A549 (cell line): ENCODE data around the gene UVSSA. TPM values are rescaled to one million over a fixed set of nuclear protein-coding genes. Genes with fewer than 3 reads are reported as not detected.

Experiments
- ATAC-seq, 2 experiments: fragments of 200-7000 bp in 1 of 2; fragments of >200 bp in 1 of 2; cut with Nextera tagmentation in 1 of 2; cut with Tn5 transposase in 1 of 2; 3 replicates each; pipeline versions ENCODE4 v1.8.0 to v1.9.1; 2018 to 2020; ENCODE audit warnings: mild to moderate bottlenecking in 1 of 2, moderate library complexity in 1 of 2
- CTCF ChIA-PET: fragments of 300-600 bp; sonication (Branson Sonifier 250); formaldehyde crosslinking; extraction: SDS; loops from one replicate; lab custom pipeline; 2021; ENCODE audit warnings: antibody characterized with exemption, inconsistent platforms; lab: Yijun Ruan, JAX
- POLR2A ChIA-PET: fragments of 350-600 bp; formaldehyde crosslinking; extraction: SDS; loops from one replicate; lab custom pipeline; 2021; ENCODE audit warnings: antibody characterized with exemption, inconsistent platforms; lab: Yijun Ruan, JAX
- DNase-seq, 2 experiments: peaks; one replicate each; pipeline versions ENCODE4 v3.0.0 to v3.0.0-alpha.2; 2011 to 2016; ENCODE audit warnings: low read depth in 1 of 2, low spot score in 1 of 2
- FAIRE-seq: peaks from 2 replicates; lab custom pipeline; 2011; peaks lifted over from hg19 to GRCh38; lab: Jason Lieb, UNC
- H3K27ac ChIP-seq, 2 experiments: fragments of >200 bp; sonication (Bioruptor Twin); formaldehyde crosslinking; 3 replicates each; pipeline ENCODE4 v1.5.1; 2016 to 2017
- H3K4me1 ChIP-seq: fragments of >200 bp; sonication (Bioruptor Twin); formaldehyde crosslinking; 3 replicates; pipeline ENCODE4 v1.6.1; 2016
- H3K4me2 ChIP-seq: fragments of >200 bp; sonication (Bioruptor Twin); formaldehyde crosslinking; 3 replicates; pipeline ENCODE4 v1.6.1; 2016
- H3K4me3 ChIP-seq: fragments of >200 bp; sonication (Bioruptor Twin); formaldehyde crosslinking; 3 replicates; pipeline ENCODE4 v1.5.1; 2016
- H3K9me3 ChIP-seq: fragments of >200 bp; sonication (Bioruptor Twin); formaldehyde crosslinking; 3 replicates; pipeline ENCODE4 v1.6.1; 2016
- BCL3 ChIP-seq: fragments of >200 bp; sonication (Bioruptor Twin); formaldehyde crosslinking; IDR thresholded peaks from 3 replicates; pipeline ENCODE4 v1.6.1; 2016
- BHLHE40 ChIP-seq: IDR thresholded peaks from 2 replicates; pipeline ENCODE4 v1.6.1; 2012; ENCODE audit warnings: low read depth, low read length, inconsistent platforms
- EHF ChIP-seq: fragments of 250-450 bp; sonication (Bioruptor Pico); IDR thresholded peaks from 2 replicates; pipeline ENCODE4 v1.5.0; 2020; ENCODE audit warnings: mild to moderate bottlenecking
- HDAC2 ChIP-seq: fragments of 200-600 bp; sonication (generic); IDR thresholded peaks from 2 replicates; pipeline ENCODE4 v1.6.1; 2016
- HOXA7 ChIP-seq: fragments of 250-450 bp; sonication (Bioruptor Pico); IDR thresholded peaks from 2 replicates; pipeline ENCODE4 v1.5.0; 2020; ENCODE audit warnings: mild to moderate bottlenecking, moderate library complexity
- KDM5A ChIP-seq: fragments of 200-600 bp; sonication (generic); IDR thresholded peaks from 2 replicates; pipeline ENCODE4 v1.6.1; 2016; ENCODE audit warnings: antibody characterized with exemption, mild to moderate bottlenecking
- MAX ChIP-seq: IDR thresholded peaks from 2 replicates; pipeline ENCODE4 v1.6.1; 2012
- MAZ ChIP-seq: fragments of 150-350 bp; IDR thresholded peaks from 2 replicates; pipeline ENCODE4 v1.6.1; 2014; ENCODE audit warnings: antibody characterized with exemption, low read depth, low read length, borderline replicate concordance
- NFE2L2 ChIP-seq: fragments of 150-350 bp; conservative IDR thresholded peaks from 2 replicates; pipeline ENCODE4 v1.6.1; 2014; ENCODE audit warnings: low read length
- PHF8 ChIP-seq: fragments of 200-600 bp; sonication (generic); IDR thresholded peaks from 2 replicates; pipeline ENCODE4 v1.6.1; 2016; ENCODE audit warnings: low read depth, mild to moderate bottlenecking, antibody characterized with exemption, moderate library complexity, borderline replicate concordance
- POLR2A ChIP-seq: IDR thresholded peaks from 2 replicates; pipeline ENCODE4 v1.6.1; 2012; ENCODE audit warnings: mild to moderate bottlenecking, low read length
- RARB ChIP-seq: fragments of 250-450 bp; sonication (Bioruptor Pico); IDR thresholded peaks from 2 replicates; pipeline ENCODE4 v1.8.0; 2021; ENCODE audit warnings: mild to moderate bottlenecking, moderate library complexity
- ZFP36 ChIP-seq: fragments of 450-650 bp; IDR thresholded peaks from 2 replicates; pipeline ENCODE4 v1.6.1; 2014; ENCODE audit warnings: borderline replicate concordance; ENCODE audit not compliant: partially characterized antibody
- WGBS: methylation state at CpG from one replicate; pipeline ENCODE4 v1.1.6; 2017; ENCODE audit errors: missing lambda C conversion rate; 5-methylcytosine and 5-hydroxymethylcytosine counted together
- polyA plus RNA-seq, 4 experiments: library from polyadenylated mRNA; depleted of rRNA in 3 of 4; stranded (reverse); fragments of >200 nt; fragmentation: RNase III in 1 of 4; extraction: RNeasy Plus Mini Kit Qiagen cat#74134 plus additional on column Dnase treatment in 1 of 4; gene quantifications; 2 replicates in 3 of 4; 3 replicates in 1 of 4; pipeline ENCODE4 v1.2.3, GENCODE V29; 2011 to 2017
- TF ChIP-seq, protein P1 (sequence below): fragments of 250-450 bp; sonication (Bioruptor Pico); IDR thresholded peaks from 2 replicates; pipeline ENCODE4 v1.5.0; 2021; ENCODE audit warnings: mild to moderate bottlenecking, moderate library complexity, borderline replicate concordance
- TF ChIP-seq, protein P2 (sequence below): fragments of 150-350 bp; IDR thresholded peaks from 2 replicates; pipeline ENCODE4 v1.6.1; 2014; ENCODE audit warnings: low read depth, mild to moderate bottlenecking, low read length

UVSSA gene
- polyA plus RNA-seq, 2 of the 4 experiments (the other 2 are of a cell fraction): 4.5 to 6.9 TPM

DNA sequence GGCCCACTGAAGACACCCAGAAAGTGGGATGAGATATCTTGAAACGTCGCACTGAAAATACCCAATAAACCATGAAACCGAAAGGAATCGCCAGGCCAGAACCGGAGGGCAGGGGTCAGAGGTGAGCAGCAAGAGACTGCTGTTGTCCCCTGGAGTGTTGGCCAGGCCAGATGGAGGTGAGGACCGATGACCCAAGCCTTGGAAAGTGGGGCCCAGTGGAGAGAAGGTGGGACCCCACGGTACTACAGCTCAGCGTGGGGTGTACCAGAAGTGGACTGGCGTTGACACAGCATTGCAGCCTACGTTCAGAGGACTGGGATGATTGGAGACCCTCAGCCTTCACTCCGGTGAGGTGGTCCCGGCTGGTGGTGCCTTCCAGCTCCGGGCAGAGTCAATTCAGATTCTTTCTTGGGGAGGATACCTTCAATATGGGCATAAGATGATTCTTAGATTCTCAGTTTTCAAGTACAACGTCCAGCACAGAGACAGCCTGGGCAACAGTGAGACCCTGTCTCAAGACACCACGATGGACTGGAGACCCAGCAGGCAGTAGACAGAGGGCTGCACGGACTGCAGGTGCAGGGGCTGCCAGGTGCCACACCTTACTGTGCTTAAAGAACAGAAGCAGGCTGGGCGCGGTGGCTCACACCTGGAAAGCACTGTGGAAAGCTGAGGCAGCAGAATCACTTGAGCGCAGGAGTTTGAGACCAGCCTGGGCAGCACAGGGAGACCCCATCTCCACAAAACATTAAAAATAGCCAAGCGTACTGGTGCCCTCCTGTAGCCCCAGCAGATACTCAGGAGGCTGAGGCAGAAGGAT is 34.0 kb upstream of the UVSSA start:
- POLR2A ChIA-PET: no interaction called here
- 96% methylated on average over 18 of the region's 20 CpGs for WGBS
- DNase-seq (no peak), FAIRE-seq (no peak), ATAC-seq (no peak)
- no peaks in the 10 kb centered on the region for H3K4me1 ChIP-seq
- no peak overlapping the region for H3K27ac ChIP-seq
- no peak overlapping the region for H3K4me3 ChIP-seq
- CTCF ChIA-PET: no interaction called here
- H3K9me3 ChIP-seq: no peaks in the 10 kb centered on the region
- TF ChIP-seq, protein P1, sequence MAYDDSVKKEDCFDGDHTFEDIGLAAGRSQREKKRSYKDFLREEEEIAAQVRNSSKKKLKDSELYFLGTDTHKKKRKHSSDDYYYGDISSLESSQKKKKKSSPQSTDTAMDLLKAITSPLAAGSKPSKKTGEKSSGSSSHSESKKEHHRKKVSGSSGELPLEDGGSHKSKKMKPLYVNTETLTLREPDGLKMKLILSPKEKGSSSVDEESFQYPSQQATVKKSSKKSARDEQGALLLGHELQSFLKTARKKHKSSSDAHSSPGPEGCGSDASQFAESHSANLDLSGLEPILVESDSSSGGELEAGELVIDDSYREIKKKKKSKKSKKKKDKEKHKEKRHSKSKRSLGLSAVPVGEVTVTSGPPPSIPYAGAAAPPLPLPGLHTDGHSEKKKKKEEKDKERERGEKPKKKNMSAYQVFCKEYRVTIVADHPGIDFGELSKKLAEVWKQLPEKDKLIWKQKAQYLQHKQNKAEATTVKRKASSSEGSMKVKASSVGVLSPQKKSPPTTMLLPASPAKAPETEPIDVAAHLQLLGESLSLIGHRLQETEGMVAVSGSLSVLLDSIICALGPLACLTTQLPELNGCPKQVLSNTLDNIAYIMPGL (CRISPR knock-in tag): no peak
- TF ChIP-seq RARB: no peak
- H3K4me2 ChIP-seq: no peak overlapping the region

- DNase-seq: no peak
- TF ChIP-seq MAX: no peak
- TF ChIP-seq EHF: no peak
- no peak for TF ChIP-seq MAZ
- no peak for TF ChIP-seq HDAC2
- TF ChIP-seq ZFP36: no peak
- no peak for TF ChIP-seq PHF8
- no peak for TF ChIP-seq HOXA7
- no peak for TF ChIP-seq KDM5A
- no peak for TF ChIP-seq BHLHE40
- TF ChIP-seq BCL3: no peak
- TF ChIP-seq, protein P2, sequence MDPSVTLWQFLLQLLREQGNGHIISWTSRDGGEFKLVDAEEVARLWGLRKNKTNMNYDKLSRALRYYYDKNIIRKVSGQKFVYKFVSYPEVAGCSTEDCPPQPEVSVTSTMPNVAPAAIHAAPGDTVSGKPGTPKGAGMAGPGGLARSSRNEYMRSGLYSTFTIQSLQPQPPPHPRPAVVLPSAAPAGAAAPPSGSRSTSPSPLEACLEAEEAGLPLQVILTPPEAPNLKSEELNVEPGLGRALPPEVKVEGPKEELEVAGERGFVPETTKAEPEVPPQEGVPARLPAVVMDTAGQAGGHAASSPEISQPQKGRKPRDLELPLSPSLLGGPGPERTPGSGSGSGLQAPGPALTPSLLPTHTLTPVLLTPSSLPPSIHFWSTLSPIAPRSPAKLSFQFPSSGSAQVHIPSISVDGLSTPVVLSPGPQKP: no peak
- TF ChIP-seq, all 56 proteins: peak for 0
- Histone ChIP-seq H3K4me2 (no peak overlapping the region), H3K27ac (no peak overlapping the region), H3K9me3 (no peaks in the 10 kb centered on the region), H3K4me1 (no peaks in the 10 kb centered on the region), H3K4me3 (no peak overlapping the region)
- WGBS: 96% methylated on average over 23 of the region's 28 CpGs
- ATAC-seq (no peak), FAIRE-seq (no peak)
- ChIA-PET POLR2A (no interaction called here), CTCF (no interaction called here)
Measured at GRCh38 chr4:1315306-1315705, 31.7 kb upstream of the UVSSA start.

- no peak overlapping the region for H3K4me2 ChIP-seq
- CTCF ChIA-PET: no interaction called here
- WGBS: 94% methylated on average over 9 of the region's 27 CpGs
- FAIRE-seq (no peak), ATAC-seq (no peak), DNase-seq (no peak)
- no peak for TF ChIP-seq POLR2A
- TF ChIP-seq NFE2L2: no peak
- no peak overlapping the region for H3K4me3 ChIP-seq
- H3K27ac ChIP-seq: no peak overlapping the region
- no peaks in the 10 kb centered on the region for H3K9me3 ChIP-seq
- POLR2A ChIA-PET: no interaction called here
- H3K4me1 ChIP-seq: no peaks in the 10 kb centered on the region
Measured at GRCh38 chr4:1315836-1316536, 31.0 kb upstream of the UVSSA start.
